ENCODE results near the gene IQSEC3.
"Not testable (repeated sequence)": the region's sequence is repeated elsewhere in the genome, so short reads cannot be mapped to it uniquely, and the experiment has no call there.

IQSEC3 gene

GRCh38 chr12:66782-67504 is 376 bp downstream of the IQSEC3 start:
- H3K79me2 ChIP-seq (ENCODE audit: insufficient read depth, low read depth); H3K36me3 ChIP-seq (ENCODE audit: insufficient read depth); H3K4me3 ChIP-seq (IDR thresholded peaks at IDR 0.05; ENCODE audit: insufficient read depth, low read depth, low read length); H2AFZ ChIP-seq (ENCODE audit: low read depth); H4K20me1 ChIP-seq (ENCODE audit: insufficient read depth); H3K27ac ChIP-seq; H3K4me2 ChIP-seq; H3K4me1 ChIP-seq (ENCODE audit: low read depth, poor library complexity, severe bottlenecking); H3K9ac ChIP-seq: not testable (repeated sequence)
- peaks cover 15% of the 10 kb centered on the region for H3K27me3 ChIP-seq (ENCODE audit: insufficient read depth, low read depth)

GRCh38 chr12:69677-70076 is 3.1 kb downstream of the IQSEC3 start:
- H3K27ac ChIP-seq; H3K79me2 ChIP-seq (ENCODE audit: insufficient read depth, low read depth); H2AFZ ChIP-seq (ENCODE audit: low read depth); H3K36me3 ChIP-seq (ENCODE audit: insufficient read depth); H4K20me1 ChIP-seq (ENCODE audit: insufficient read depth); H3K9ac ChIP-seq; H3K4me2 ChIP-seq; H3K4me1 ChIP-seq (ENCODE audit: low read depth, poor library complexity, severe bottlenecking); H3K4me3 ChIP-seq (IDR thresholded peaks at IDR 0.05; ENCODE audit: insufficient read depth, low read depth, low read length): not testable (repeated sequence)
- peaks cover 24% of the 10 kb centered on the region for H3K27me3 ChIP-seq (ENCODE audit: insufficient read depth, low read depth)

DNA sequence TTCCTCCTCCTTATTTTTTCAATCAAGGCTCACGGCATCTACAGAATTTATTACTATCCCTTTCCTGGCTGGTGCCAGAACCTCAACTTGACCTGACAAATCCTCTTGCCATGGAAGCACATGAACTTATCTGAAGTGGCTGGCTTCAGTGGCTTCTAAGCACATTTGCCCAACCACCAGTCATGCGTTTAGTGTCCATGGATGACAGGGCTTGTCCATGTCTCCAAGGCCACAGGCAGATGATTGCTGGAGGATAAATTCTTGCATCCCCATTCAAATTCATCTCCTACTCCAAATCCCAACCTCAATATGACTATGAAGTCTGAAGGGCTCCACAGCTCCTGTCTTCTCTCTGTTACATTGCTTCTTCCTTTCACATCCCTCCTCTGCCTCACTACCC is 4.0 kb downstream of the IQSEC3 start:
- H3K4me1 ChIP-seq (ENCODE audit: low read depth, poor library complexity, severe bottlenecking); H3K79me2 ChIP-seq (ENCODE audit: insufficient read depth, low read depth); H2AFZ ChIP-seq (ENCODE audit: low read depth); H3K4me2 ChIP-seq; H3K4me3 ChIP-seq (IDR thresholded peaks at IDR 0.05; ENCODE audit: insufficient read depth, low read depth, low read length); H3K27ac ChIP-seq; H3K36me3 ChIP-seq (ENCODE audit: insufficient read depth); H3K9ac ChIP-seq; H4K20me1 ChIP-seq (ENCODE audit: insufficient read depth): not testable (repeated sequence)
- peaks cover 28% of the 10 kb centered on the region for H3K27me3 ChIP-seq (ENCODE audit: insufficient read depth, low read depth)

GRCh38 chr12:72018-72417 is 5.5 kb downstream of the IQSEC3 start:
- H3K4me1 ChIP-seq (ENCODE audit: low read depth, poor library complexity, severe bottlenecking); H2AFZ ChIP-seq (ENCODE audit: low read depth); H3K36me3 ChIP-seq (ENCODE audit: insufficient read depth); H3K79me2 ChIP-seq (ENCODE audit: insufficient read depth, low read depth); H4K20me1 ChIP-seq (ENCODE audit: insufficient read depth); H3K27ac ChIP-seq; H3K4me2 ChIP-seq; H3K9ac ChIP-seq; H3K4me3 ChIP-seq (IDR thresholded peaks at IDR 0.05; ENCODE audit: insufficient read depth, low read depth, low read length): not testable (repeated sequence)
- peaks cover 28% of the 10 kb centered on the region for H3K27me3 ChIP-seq (ENCODE audit: insufficient read depth, low read depth)

- H2AFZ ChIP-seq (ENCODE audit: low read depth); H3K79me2 ChIP-seq (ENCODE audit: insufficient read depth, low read depth); H3K4me2 ChIP-seq; H3K36me3 ChIP-seq (ENCODE audit: insufficient read depth); H3K4me1 ChIP-seq (ENCODE audit: low read depth, poor library complexity, severe bottlenecking); H3K4me3 ChIP-seq (IDR thresholded peaks at IDR 0.05; ENCODE audit: insufficient read depth, low read depth, low read length); H3K27ac ChIP-seq; H4K20me1 ChIP-seq (ENCODE audit: insufficient read depth); H3K9ac ChIP-seq: not testable (repeated sequence)
- H3K27me3 ChIP-seq (ENCODE audit: insufficient read depth, low read depth), result peaks cover 34% of the 10 kb centered on the region
These were observed 8.0 kb downstream of the IQSEC3 start for GRCh38 chr12:74420-75190.

- not testable (repeated sequence) for H3K9ac ChIP-seq; H4K20me1 ChIP-seq (ENCODE audit: insufficient read depth); H3K27ac ChIP-seq; H3K4me3 ChIP-seq (IDR thresholded peaks at IDR 0.05; ENCODE audit: insufficient read depth, low read depth, low read length); H3K4me1 ChIP-seq (ENCODE audit: low read depth, poor library complexity, severe bottlenecking); H3K4me2 ChIP-seq; H2AFZ ChIP-seq (ENCODE audit: low read depth); H3K79me2 ChIP-seq (ENCODE audit: insufficient read depth, low read depth); H3K36me3 ChIP-seq (ENCODE audit: insufficient read depth)
- H3K27me3 ChIP-seq (ENCODE audit: insufficient read depth, low read depth), result peaks cover 36% of the 10 kb centered on the region
These were observed 9.0 kb downstream of the IQSEC3 start for GRCh38 chr12:75541-75940.

DNA sequence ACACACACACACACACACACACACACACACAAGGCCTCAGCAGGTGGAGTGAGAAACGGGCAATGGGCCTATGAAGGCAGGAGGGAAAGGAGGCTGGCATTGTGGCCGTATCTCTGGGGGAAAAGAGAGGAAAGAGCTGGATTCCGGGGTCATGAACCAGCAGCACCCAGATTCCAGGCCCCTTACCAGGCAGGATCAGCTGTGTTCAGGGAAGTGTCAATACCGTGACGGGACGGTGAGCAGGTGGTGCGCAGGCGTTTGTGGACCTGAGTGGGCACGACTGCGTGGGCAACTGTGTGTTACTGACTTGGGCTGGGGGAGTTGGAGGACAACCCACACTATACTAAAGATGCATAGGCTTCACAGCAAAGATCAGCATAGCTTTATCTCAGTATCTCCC is 9.5 kb downstream of the IQSEC3 start:
- not testable (repeated sequence) for H3K27ac ChIP-seq; H3K4me3 ChIP-seq (IDR thresholded peaks at IDR 0.05; ENCODE audit: insufficient read depth, low read depth, low read length); H3K4me2 ChIP-seq; H3K79me2 ChIP-seq (ENCODE audit: insufficient read depth, low read depth); H3K36me3 ChIP-seq (ENCODE audit: insufficient read depth); H2AFZ ChIP-seq (ENCODE audit: low read depth); H3K9ac ChIP-seq; H4K20me1 ChIP-seq (ENCODE audit: insufficient read depth); H3K4me1 ChIP-seq (ENCODE audit: low read depth, poor library complexity, severe bottlenecking)
- peaks cover 42% of the 10 kb centered on the region for H3K27me3 ChIP-seq (ENCODE audit: insufficient read depth, low read depth)

DNA sequence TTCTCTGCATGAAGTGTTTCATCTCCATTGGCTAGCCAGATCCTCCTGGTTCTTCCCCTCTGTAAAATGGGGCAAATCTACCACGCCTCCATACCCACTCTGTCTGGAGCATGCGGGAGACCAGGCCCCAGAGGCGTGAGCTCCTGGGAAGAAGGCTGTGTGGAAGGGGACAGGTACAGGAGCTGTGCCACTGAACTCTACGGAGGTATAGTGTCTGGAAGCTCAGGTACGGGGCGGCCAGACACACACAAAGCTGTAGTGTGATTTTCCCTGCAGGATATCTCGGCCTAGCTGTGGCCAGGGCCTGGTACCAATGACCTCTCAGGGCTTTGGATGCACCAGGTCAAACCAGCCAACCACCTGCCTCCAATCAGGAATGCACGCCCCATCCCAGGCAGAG is 10.0 kb downstream of the IQSEC3 start:
- not testable (repeated sequence) for H3K4me1 ChIP-seq (ENCODE audit: low read depth, poor library complexity, severe bottlenecking); H3K9ac ChIP-seq; H2AFZ ChIP-seq (ENCODE audit: low read depth); H3K4me2 ChIP-seq; H3K4me3 ChIP-seq (IDR thresholded peaks at IDR 0.05; ENCODE audit: insufficient read depth, low read depth, low read length); H3K79me2 ChIP-seq (ENCODE audit: insufficient read depth, low read depth); H4K20me1 ChIP-seq (ENCODE audit: insufficient read depth); H3K36me3 ChIP-seq (ENCODE audit: insufficient read depth); H3K27ac ChIP-seq
- H3K27me3 ChIP-seq (ENCODE audit: insufficient read depth, low read depth), result peaks cover 44% of the 10 kb centered on the region

- H3K27ac ChIP-seq; H3K9ac ChIP-seq; H3K79me2 ChIP-seq (ENCODE audit: insufficient read depth, low read depth); H3K4me3 ChIP-seq (IDR thresholded peaks at IDR 0.05; ENCODE audit: insufficient read depth, low read depth, low read length); H4K20me1 ChIP-seq (ENCODE audit: insufficient read depth); H3K4me1 ChIP-seq (ENCODE audit: low read depth, poor library complexity, severe bottlenecking); H3K4me2 ChIP-seq; H2AFZ ChIP-seq (ENCODE audit: low read depth); H3K36me3 ChIP-seq (ENCODE audit: insufficient read depth): not testable (repeated sequence)
- H3K27me3 ChIP-seq (ENCODE audit: insufficient read depth, low read depth), result peaks cover 44% of the 10 kb centered on the region
These were observed 10.6 kb downstream of the IQSEC3 start for GRCh38 chr12:77101-77719.

DNA sequence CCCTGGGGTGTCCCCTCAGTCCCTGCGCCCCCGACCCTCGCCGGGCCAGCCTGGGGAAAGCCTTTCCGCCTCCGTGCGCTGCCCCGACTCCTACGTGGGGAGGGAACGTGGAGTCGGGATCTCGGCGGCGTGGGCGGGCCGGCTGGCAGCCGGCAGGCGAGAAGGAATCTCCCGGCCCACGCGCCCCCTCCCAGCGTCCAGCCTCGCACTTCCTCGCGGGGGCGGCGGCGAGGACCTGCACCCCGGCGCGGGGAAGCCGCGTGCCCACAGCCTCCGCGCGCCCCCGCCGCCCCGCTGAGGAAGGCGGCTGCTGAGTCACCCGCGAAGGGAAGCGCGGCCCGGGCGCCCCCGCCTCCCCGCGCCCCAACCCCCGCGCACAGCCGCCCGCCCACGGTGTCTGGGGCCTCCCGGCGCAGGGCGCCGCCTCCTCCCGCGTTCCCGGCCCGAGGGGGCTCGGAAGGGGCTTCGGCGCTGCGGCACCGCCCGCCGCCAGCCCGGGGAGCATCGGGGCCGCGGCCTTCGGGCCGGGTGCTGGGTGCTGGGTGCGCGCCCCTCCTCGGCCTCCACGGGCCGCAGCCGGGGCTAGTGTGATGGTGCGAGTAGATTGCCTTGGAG is 11.3 kb downstream of the IQSEC3 start:
- not testable (repeated sequence) for H4K20me1 ChIP-seq (ENCODE audit: insufficient read depth); H3K36me3 ChIP-seq (ENCODE audit: insufficient read depth); H2AFZ ChIP-seq (ENCODE audit: low read depth); H3K27ac ChIP-seq; H3K4me3 ChIP-seq (IDR thresholded peaks at IDR 0.05; ENCODE audit: insufficient read depth, low read depth, low read length); H3K9ac ChIP-seq; H3K4me2 ChIP-seq; H3K79me2 ChIP-seq (ENCODE audit: insufficient read depth, low read depth); H3K4me1 ChIP-seq (ENCODE audit: low read depth, poor library complexity, severe bottlenecking)
- peaks cover 46% of the 10 kb centered on the region for H3K27me3 ChIP-seq (ENCODE audit: insufficient read depth, low read depth)
